ENCODE results near the gene NMNAT2. TPM values are rescaled to one million over a fixed set of nuclear protein-coding genes. Genes with fewer than 3 reads are reported as not detected.

Gene NMNAT2
- total RNA-seq, 4 donors from 2014 or later: 0.10 to 0.29 (median 0.26) TPM; not detected in 1

DNA sequence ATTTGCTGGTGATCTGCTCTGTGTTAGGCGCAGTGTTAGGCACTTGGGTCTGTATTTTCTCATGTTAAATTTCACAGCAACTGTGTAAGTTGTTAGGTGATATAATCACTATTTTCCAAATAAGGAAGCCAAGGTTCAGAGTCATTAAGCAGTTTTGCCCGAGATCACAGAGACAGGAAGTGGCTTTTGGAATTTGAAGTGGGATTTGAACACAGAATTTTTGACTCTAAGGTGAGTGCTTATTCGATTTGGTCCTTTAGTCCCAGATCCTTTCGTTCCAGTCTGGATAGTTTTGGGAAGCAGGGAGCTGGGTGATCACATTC, 114.9 kb downstream of the NMNAT2 start:
- H3K27me3 ChIP-seq: no peaks in the 10 kb centered on the region
- no peaks in the 10 kb centered on the region for H3K36me3 ChIP-seq
- no peak overlapping the region for H3K27ac ChIP-seq
- intact Hi-C loops (cut with DNase I; ENCODE audit: low total_unique reads): no loop called here
- H3K4me3 ChIP-seq: no peak overlapping the region
- no peaks in the 10 kb centered on the region for H3K9me3 ChIP-seq
- in situ Hi-C loops (cut with MboI; ENCODE audit: low sequenced_read_pairs in 4 of 4): no loop called here
- TF ChIP-seq POLR2A (IDR thresholded peaks at IDR 0.05): no peak
- peaks cover 13 to 15% of the 10 kb centered on the region in 2 donors for H3K4me1 ChIP-seq
- DNase-seq: no peak
- ATAC-seq: no peak

GRCh38 chr1:183302452-183303322, 115.5 kb downstream of the NMNAT2 start:
- DNase-seq: no peak
- H3K36me3 ChIP-seq: no peaks in the 10 kb centered on the region
- H3K9me3 ChIP-seq: no peaks in the 10 kb centered on the region
- in situ Hi-C loops (cut with MboI; ENCODE audit: low sequenced_read_pairs in 4 of 4): no loop called here
- TF ChIP-seq POLR2A (IDR thresholded peaks at IDR 0.05): no peak
- TF ChIP-seq, protein P1, sequence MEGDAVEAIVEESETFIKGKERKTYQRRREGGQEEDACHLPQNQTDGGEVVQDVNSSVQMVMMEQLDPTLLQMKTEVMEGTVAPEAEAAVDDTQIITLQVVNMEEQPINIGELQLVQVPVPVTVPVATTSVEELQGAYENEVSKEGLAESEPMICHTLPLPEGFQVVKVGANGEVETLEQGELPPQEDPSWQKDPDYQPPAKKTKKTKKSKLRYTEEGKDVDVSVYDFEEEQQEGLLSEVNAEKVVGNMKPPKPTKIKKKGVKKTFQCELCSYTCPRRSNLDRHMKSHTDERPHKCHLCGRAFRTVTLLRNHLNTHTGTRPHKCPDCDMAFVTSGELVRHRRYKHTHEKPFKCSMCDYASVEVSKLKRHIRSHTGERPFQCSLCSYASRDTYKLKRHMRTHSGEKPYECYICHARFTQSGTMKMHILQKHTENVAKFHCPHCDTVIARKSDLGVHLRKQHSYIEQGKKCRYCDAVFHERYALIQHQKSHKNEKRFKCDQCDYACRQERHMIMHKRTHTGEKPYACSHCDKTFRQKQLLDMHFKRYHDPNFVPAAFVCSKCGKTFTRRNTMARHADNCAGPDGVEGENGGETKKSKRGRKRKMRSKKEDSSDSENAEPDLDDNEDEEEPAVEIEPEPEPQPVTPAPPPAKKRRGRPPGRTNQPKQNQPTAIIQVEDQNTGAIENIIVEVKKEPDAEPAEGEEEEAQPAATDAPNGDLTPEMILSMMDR (IDR thresholded peaks at IDR 0.05 in 4 of 5, conservative IDR thresholded peaks at IDR 0.05 in 1 of 5): no peak
- H3K27ac ChIP-seq: no peak overlapping the region
- ATAC-seq: no peak
- H3K4me1 ChIP-seq: peaks cover 13 to 15% of the 10 kb centered on the region in 2 donors
- no peak overlapping the region for H3K4me3 ChIP-seq
- H3K27me3 ChIP-seq: no peaks in the 10 kb centered on the region
- intact Hi-C loops (cut with DNase I; ENCODE audit: low total_unique reads): no loop called here

DNA sequence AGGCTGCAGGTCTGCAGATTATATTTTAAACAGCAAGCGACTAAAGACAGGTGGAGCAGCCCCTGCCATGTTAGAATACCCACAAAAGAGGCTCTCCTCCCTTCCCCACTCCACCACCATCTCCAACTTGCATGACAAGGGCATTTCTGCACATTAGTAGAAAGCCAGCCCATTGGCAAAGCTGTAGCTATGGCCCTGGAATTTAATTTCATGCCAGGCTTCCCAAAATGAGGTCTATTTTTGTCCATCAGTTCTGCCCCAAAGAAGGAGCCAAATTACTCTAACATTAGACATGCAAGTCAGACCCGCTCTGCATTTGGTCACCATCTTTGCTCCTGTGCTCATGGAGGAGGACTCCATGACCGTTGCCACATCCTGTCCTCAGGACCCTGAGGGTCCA, 116.9 kb downstream of the NMNAT2 start:
- Histone ChIP-seq H3K4me3 (no peak overlapping the region), H3K27me3 (no peaks in the 10 kb centered on the region), H3K36me3 (no peaks in the 10 kb centered on the region), H3K4me1 (peaks cover 8 to 15% of the 10 kb centered on the region in 2 donors), H3K9me3 (no peaks in the 10 kb centered on the region), H3K27ac (no peak overlapping the region)
- in situ Hi-C loops (cut with MboI; ENCODE audit: low sequenced_read_pairs in 4 of 4): no loop called here
- intact Hi-C loops (cut with DNase I; ENCODE audit: low total_unique reads): no loop called here
- no peak for DNase-seq
- no peak for TF ChIP-seq POLR2A (IDR thresholded peaks at IDR 0.05)
- TF ChIP-seq, protein P1 (IDR thresholded peaks at IDR 0.05 in 4 of 5, conservative IDR thresholded peaks at IDR 0.05 in 1 of 5): no peak
- no peak for ATAC-seq

DNA sequence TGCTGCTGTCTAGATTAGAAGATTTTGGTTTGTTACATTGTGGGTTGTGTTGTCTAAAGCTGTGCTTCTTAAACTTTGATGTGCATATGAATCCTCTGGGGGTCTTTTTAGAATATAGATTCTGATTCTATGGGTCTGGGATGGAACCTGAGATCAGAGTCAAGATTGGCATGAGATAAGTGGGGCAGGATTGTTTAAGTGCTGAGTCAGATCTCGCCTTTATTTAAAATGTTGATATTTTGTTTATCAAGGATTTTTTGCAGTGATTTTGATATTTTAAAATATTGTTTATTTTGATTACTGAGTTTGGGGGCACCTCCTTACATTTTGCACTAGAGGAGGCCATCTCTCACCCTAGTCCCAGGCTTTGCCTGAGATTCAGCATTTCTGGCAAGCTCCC, 117.4 kb downstream of the NMNAT2 start:
- Histone ChIP-seq H3K9me3 (no peaks in the 10 kb centered on the region), H3K4me3 (no peak overlapping the region), H3K36me3 (no peaks in the 10 kb centered on the region), H3K4me1 (peaks cover 8 to 15% of the 10 kb centered on the region in 2 donors), H3K27me3 (no peaks in the 10 kb centered on the region), H3K27ac (no peak overlapping the region)
- no peak for DNase-seq
- in situ Hi-C loops (cut with MboI; ENCODE audit: low sequenced_read_pairs in 4 of 4): no loop called here
- ATAC-seq: no peak
- TF ChIP-seq, protein P1 (IDR thresholded peaks at IDR 0.05 in 4 of 5, conservative IDR thresholded peaks at IDR 0.05 in 1 of 5): no peak
- TF ChIP-seq POLR2A (IDR thresholded peaks at IDR 0.05): no peak
- intact Hi-C loops (cut with DNase I; ENCODE audit: low total_unique reads): no loop called here

- DNase-seq: no peak
- no peak overlapping the region for H3K27ac ChIP-seq
- in situ Hi-C loops (cut with MboI; ENCODE audit: low sequenced_read_pairs in 4 of 4): no loop called here
Observed at GRCh38 chr1:183300395-183300794, 117.8 kb downstream of the NMNAT2 start.

More at GRCh38 chr1:183300395-183300794, 117.8 kb downstream of the NMNAT2 start:
- ATAC-seq: no peak
- intact Hi-C loops (cut with DNase I; ENCODE audit: low total_unique reads): no loop called here
- Histone ChIP-seq H3K27me3 (no peaks in the 10 kb centered on the region), H3K9me3 (no peaks in the 10 kb centered on the region), H3K4me3 (no peak overlapping the region), H3K4me1 (peaks cover 6 to 15% of the 10 kb centered on the region in 2 donors), H3K36me3 (no peaks in the 10 kb centered on the region)
- TF ChIP-seq, protein P1 (IDR thresholded peaks at IDR 0.05 in 4 of 5, conservative IDR thresholded peaks at IDR 0.05 in 1 of 5): no peak
- no peak for TF ChIP-seq POLR2A (IDR thresholded peaks at IDR 0.05)
